ENCODE measurements around the gene MYO1A.
A peak's percentile ranks its signal among the peaks of the same experiment; 100 is the strongest.

The MYO1A gene

GRCh38 chr12:57012600-57013465, 37.1 kb downstream of the MYO1A start:
- no peak for DNase-seq (ENCODE audit: low spot score)

GRCh38 chr12:57011438-57012424, 38.2 kb downstream of the MYO1A start:
- peak; percentile 29 for DNase-seq (ENCODE audit: low spot score)

- no peak for DNase-seq (ENCODE audit: low spot score)
Observed at GRCh38 chr12:57010627-57011247, 39.2 kb downstream of the MYO1A start.

- no peak for DNase-seq (ENCODE audit: low spot score)
Observed at GRCh38 chr12:57009949-57010626, 39.8 kb downstream of the MYO1A start.

GRCh38 chr12:57008178-57008577, 41.8 kb downstream of the MYO1A start:
- DNase-seq (ENCODE audit: low spot score), result peak; percentile 66

GRCh38 chr12:57006809-57007475, 43.0 kb downstream of the MYO1A start:
- peak; percentile 18 for DNase-seq (ENCODE audit: low spot score)

GRCh38 chr12:57005980-57006808, 43.7 kb downstream of the MYO1A start, which contains the start of gene ZBTB39:
TSS of gene ZBTB39 (minus strand) at chr12:57006546. CDS start at chr12:57004917, 1,629 bp downstream.
- peak; percentile 56 for DNase-seq (ENCODE audit: low spot score)

GRCh38 chr12:57004651-57005050, 45.3 kb downstream of the MYO1A start:
- DNase-seq (ENCODE audit: low spot score), result no peak

GRCh38 chr12:57003395-57003794, 46.5 kb downstream of the MYO1A start:
- DNase-seq (ENCODE audit: low spot score), result no peak

- peak; percentile 63 for DNase-seq (ENCODE audit: low spot score)
Observed at GRCh38 chr12:57001448-57001906, 48.5 kb downstream of the MYO1A start.

- DNase-seq (ENCODE audit: low spot score), result no peak
Observed at GRCh38 chr12:57000393-57000792, 49.5 kb downstream of the MYO1A start.

- DNase-seq (ENCODE audit: low spot score), result no peak
Observed at GRCh38 chr12:56999456-56999855, 50.5 kb downstream of the MYO1A start.

GRCh38 chr12:56998981-56999380, 50.9 kb downstream of the MYO1A start:
- DNase-seq (ENCODE audit: low spot score), result no peak

GRCh38 chr12:56998316-56998715, 51.6 kb downstream of the MYO1A start:
- no peak for DNase-seq (ENCODE audit: low spot score)

- DNase-seq (ENCODE audit: low spot score), result no peak
Observed at GRCh38 chr12:56996793-56997545, 53.0 kb downstream of the MYO1A start.

GRCh38 chr12:56995930-56996496, 53.9 kb downstream of the MYO1A start:
- no peak for DNase-seq (ENCODE audit: low spot score)

- DNase-seq (ENCODE audit: low spot score), result no peak
Observed at GRCh38 chr12:56995201-56995929, 54.6 kb downstream of the MYO1A start.

GRCh38 chr12:56994231-56994746, 55.6 kb downstream of the MYO1A start:
- DNase-seq (ENCODE audit: low spot score), result no peak

All from CD4-positive, alpha-beta T cell treated with Interleukin-6 at 100 ng/mL for 8 hours (primary cell).